A549 (cell line): ENCODE data around the gene ITPRIP. TPM values are rescaled to one million over a fixed set of nuclear protein-coding genes. Genes with fewer than 3 reads are reported as not detected.

Experiments
- ATAC-seq, 2 experiments: fragments of 200-7000 bp in 1 of 2; fragments of >200 bp in 1 of 2; cut with Nextera tagmentation in 1 of 2; cut with Tn5 transposase in 1 of 2; 3 replicates each; pipeline versions ENCODE4 v1.8.0 to v1.9.1; 2018 to 2020; ENCODE audit warnings: mild to moderate bottlenecking in 1 of 2, moderate library complexity in 1 of 2
- CTCF ChIA-PET: fragments of 300-600 bp; sonication (Branson Sonifier 250); formaldehyde crosslinking; extraction: SDS; loops from one replicate; lab custom pipeline; 2021; ENCODE audit warnings: antibody characterized with exemption, inconsistent platforms; lab: Yijun Ruan, JAX
- POLR2A ChIA-PET: fragments of 350-600 bp; formaldehyde crosslinking; extraction: SDS; loops from one replicate; lab custom pipeline; 2021; ENCODE audit warnings: antibody characterized with exemption, inconsistent platforms; lab: Yijun Ruan, JAX
- DNase-seq, 2 experiments: peaks; one replicate each; pipeline versions ENCODE4 v3.0.0 to v3.0.0-alpha.2; 2011 to 2016; ENCODE audit warnings: low read depth in 1 of 2, low spot score in 1 of 2
- FAIRE-seq: peaks from 2 replicates; lab custom pipeline; 2011; peaks lifted over from hg19 to GRCh38; lab: Jason Lieb, UNC
- H3K27ac ChIP-seq, 2 experiments: fragments of >200 bp; sonication (Bioruptor Twin); formaldehyde crosslinking; 3 replicates each; pipeline ENCODE4 v1.5.1; 2016 to 2017
- H3K4me1 ChIP-seq: fragments of >200 bp; sonication (Bioruptor Twin); formaldehyde crosslinking; 3 replicates; pipeline ENCODE4 v1.6.1; 2016
- H3K4me2 ChIP-seq: fragments of >200 bp; sonication (Bioruptor Twin); formaldehyde crosslinking; 3 replicates; pipeline ENCODE4 v1.6.1; 2016
- H3K4me3 ChIP-seq: fragments of >200 bp; sonication (Bioruptor Twin); formaldehyde crosslinking; 3 replicates; pipeline ENCODE4 v1.5.1; 2016
- H3K9me3 ChIP-seq: fragments of >200 bp; sonication (Bioruptor Twin); formaldehyde crosslinking; 3 replicates; pipeline ENCODE4 v1.6.1; 2016
- CEBPB ChIP-seq, 2 experiments: fragments of >200 bp in 1 of 2; sonication (Bioruptor Twin) in 1 of 2; formaldehyde crosslinking in 1 of 2; IDR thresholded peaks; 2 replicates each; pipeline ENCODE4 v1.6.1; 2012 to 2016
- FOSB ChIP-seq: fragments of 250-450 bp; sonication (Bioruptor Pico); IDR thresholded peaks from 2 replicates; pipeline ENCODE4 v1.5.0; 2020; ENCODE audit warnings: mild to moderate bottlenecking, moderate library complexity
- FOSL2 ChIP-seq, 2 experiments: fragments of 450-650 bp in 1 of 2; fragments of >200 bp in 1 of 2; sonication (Bioruptor Twin) in 1 of 2; formaldehyde crosslinking; IDR thresholded peaks; 2 replicates each; pipeline versions ENCODE4 v1.5.0 to v1.6.1; 2016 to 2020; ENCODE audit warnings: mild to moderate bottlenecking in 1 of 2, moderate library complexity in 1 of 2
- JUN ChIP-seq, 2 experiments: fragments of >200 bp; sonication (Bioruptor Twin); formaldehyde crosslinking; IDR thresholded peaks; 2 replicates in 1 of 2; 3 replicates in 1 of 2; pipeline ENCODE4 v1.6.1; 2016 to 2017
- KDM5A ChIP-seq: fragments of 200-600 bp; sonication (generic); IDR thresholded peaks from 2 replicates; pipeline ENCODE4 v1.6.1; 2016; ENCODE audit warnings: antibody characterized with exemption, mild to moderate bottlenecking
- MAFK ChIP-seq: fragments of 450-650 bp; IDR thresholded peaks from 2 replicates; pipeline ENCODE4 v1.6.1; 2014; ENCODE audit not compliant: partially characterized antibody
- MYC ChIP-seq: IDR thresholded peaks from 2 replicates; pipeline ENCODE4 v1.6.1; 2012; ENCODE audit warnings: mild to moderate bottlenecking, inconsistent platforms, low read length, improper control_type of control experiment, borderline replicate concordance
- NFE2L2 ChIP-seq: fragments of 150-350 bp; conservative IDR thresholded peaks from 2 replicates; pipeline ENCODE4 v1.6.1; 2014; ENCODE audit warnings: low read length
- NR3C1 ChIP-seq: fragments of >200 bp; sonication (Bioruptor Twin); formaldehyde crosslinking; IDR thresholded peaks from 3 replicates; pipeline ENCODE4 v1.6.1; 2017
- RAD21 ChIP-seq, 2 experiments: fragments of >200 bp in 1 of 2; sonication (Bioruptor Twin) in 1 of 2; formaldehyde crosslinking in 1 of 2; IDR thresholded peaks in 1 of 2; conservative IDR thresholded peaks in 1 of 2; 2 replicates in 1 of 2; 3 replicates in 1 of 2; pipeline ENCODE4 v1.6.1; 2012 to 2018; ENCODE audit warnings: inconsistent platforms in 1 of 2
- SMC3 ChIP-seq: fragments of >200 bp; sonication (Bioruptor Twin); formaldehyde crosslinking; IDR thresholded peaks from 3 replicates; pipeline ENCODE4 v1.6.1; 2018; ENCODE audit warnings: inconsistent platforms
- WGBS: methylation state at CpG from one replicate; pipeline ENCODE4 v1.1.6; 2017; ENCODE audit errors: missing lambda C conversion rate; 5-methylcytosine and 5-hydroxymethylcytosine counted together
- polyA plus RNA-seq, 4 experiments: library from polyadenylated mRNA; depleted of rRNA in 3 of 4; stranded (reverse); fragments of >200 nt; fragmentation: RNase III in 1 of 4; extraction: RNeasy Plus Mini Kit Qiagen cat#74134 plus additional on column Dnase treatment in 1 of 4; gene quantifications; 2 replicates in 3 of 4; 3 replicates in 1 of 4; pipeline ENCODE4 v1.2.3, GENCODE V29; 2011 to 2017
- TF ChIP-seq, protein P1 (sequence below): fragments of >200 bp; sonication (Bioruptor Twin); formaldehyde crosslinking; IDR thresholded peaks from 3 replicates; pipeline ENCODE4 v1.5.1; 2016
- TF ChIP-seq, protein P2 (sequence below): IDR thresholded peaks from 2 replicates; pipeline ENCODE4 v1.6.1; 2012

The ITPRIP gene
- polyA plus RNA-seq, 2 of the 4 experiments (the other 2 are of a cell fraction): 14.8 to 21.0 TPM

DNA sequence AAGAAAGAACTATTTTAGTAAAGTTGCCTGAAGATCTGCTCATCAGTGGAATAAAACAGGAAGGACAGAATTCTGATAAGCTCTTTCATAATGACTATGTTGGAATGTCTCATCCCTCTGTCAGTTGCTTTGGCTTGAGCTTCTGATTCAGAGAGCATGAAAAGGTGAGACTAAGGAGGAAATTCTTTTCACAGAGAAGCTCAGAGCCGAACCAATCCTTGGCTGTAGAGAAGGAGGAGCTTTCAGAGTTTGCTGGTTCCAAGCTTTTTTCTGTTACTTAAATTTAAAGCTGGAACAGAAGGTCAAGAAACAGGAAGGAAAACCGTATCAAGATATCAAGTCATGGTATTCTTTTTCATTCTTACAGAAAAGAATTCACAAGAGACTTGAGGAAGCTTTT lies 45.3 kb downstream of the ITPRIP start:
- FAIRE-seq (no peak), ATAC-seq (no peak), DNase-seq (no peak)
- POLR2A ChIA-PET: interaction anchor here (1.1 kb wide), 1 partner anchor 24 kb away, joined by 3 read pairs; the partner anchor contains the start of gene GSTO2
- Histone ChIP-seq H3K4me3 (no peak overlapping the region), H3K4me1 (peaks cover 18% of the 10 kb centered on the region), H3K27ac (no peak overlapping the region), H3K9me3 (no peaks in the 10 kb centered on the region), H3K4me2 (no peak overlapping the region)
- TF ChIP-seq NFE2L2: no peak
- TF ChIP-seq, protein P1, sequence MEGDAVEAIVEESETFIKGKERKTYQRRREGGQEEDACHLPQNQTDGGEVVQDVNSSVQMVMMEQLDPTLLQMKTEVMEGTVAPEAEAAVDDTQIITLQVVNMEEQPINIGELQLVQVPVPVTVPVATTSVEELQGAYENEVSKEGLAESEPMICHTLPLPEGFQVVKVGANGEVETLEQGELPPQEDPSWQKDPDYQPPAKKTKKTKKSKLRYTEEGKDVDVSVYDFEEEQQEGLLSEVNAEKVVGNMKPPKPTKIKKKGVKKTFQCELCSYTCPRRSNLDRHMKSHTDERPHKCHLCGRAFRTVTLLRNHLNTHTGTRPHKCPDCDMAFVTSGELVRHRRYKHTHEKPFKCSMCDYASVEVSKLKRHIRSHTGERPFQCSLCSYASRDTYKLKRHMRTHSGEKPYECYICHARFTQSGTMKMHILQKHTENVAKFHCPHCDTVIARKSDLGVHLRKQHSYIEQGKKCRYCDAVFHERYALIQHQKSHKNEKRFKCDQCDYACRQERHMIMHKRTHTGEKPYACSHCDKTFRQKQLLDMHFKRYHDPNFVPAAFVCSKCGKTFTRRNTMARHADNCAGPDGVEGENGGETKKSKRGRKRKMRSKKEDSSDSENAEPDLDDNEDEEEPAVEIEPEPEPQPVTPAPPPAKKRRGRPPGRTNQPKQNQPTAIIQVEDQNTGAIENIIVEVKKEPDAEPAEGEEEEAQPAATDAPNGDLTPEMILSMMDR: no peak
- CTCF ChIA-PET: interaction anchor here (0.7 to 14.5 kb wide), 11 partner anchors 10 to 248 kb away, joined by 3 to 339 read pairs (median 31); partner anchors contain the start of genes CFAP58 and ITPRIP
- WGBS: 41% methylated on average over 2 of the region's 2 CpGs

DNA sequence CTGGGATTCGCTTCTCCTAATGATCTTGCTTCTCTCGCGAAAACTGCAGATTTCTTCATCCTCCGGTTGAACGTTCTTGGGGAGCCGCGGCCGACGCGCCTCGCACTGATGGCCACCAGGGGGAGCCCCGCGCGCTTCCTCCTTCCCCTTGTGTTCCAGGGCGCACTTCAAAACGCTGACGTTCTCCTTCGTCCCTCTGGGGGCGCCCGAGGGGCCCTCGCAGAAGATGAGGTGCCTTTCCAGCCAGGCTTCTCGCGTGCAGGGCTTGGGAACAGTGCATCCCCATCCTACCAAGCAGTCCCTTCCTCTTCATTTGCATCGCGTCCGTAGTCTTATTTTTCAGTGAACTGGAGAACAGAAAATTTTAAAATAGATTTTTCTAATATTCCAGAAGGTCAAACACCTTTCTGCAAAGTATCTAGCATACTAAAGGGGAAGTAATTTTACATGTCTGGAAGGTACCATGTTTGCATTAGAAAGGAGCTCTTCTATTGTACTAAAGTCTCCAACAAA lies 46.8 kb downstream of the ITPRIP start:
- no peak for FAIRE-seq
- peak overlapping the region; percentile 12 to 62; a peak in 3 of 6 replicates for H3K27ac ChIP-seq
- TF ChIP-seq MAFK: no peak
- TF ChIP-seq RAD21 (conservative IDR thresholded peaks at IDR 0.05 in 1 of 2, IDR thresholded peaks at IDR 0.05 in 1 of 2): peak; percentile 85 to 91
- TF ChIP-seq JUN (IDR thresholded peaks at IDR 0.05): 0 out of 5 replicates have a peak, but pooled peaks of 1 of the 2 experiments have one; percentile 27
- TF ChIP-seq, protein P1: peak; percentile 99
- TF ChIP-seq SMC3: peak; percentile 97
- TF ChIP-seq NR3C1: no peak
- TF ChIP-seq MYC: no peak
- TF ChIP-seq FOSB: no peak
- TF ChIP-seq FOSL2 (IDR thresholded peaks at IDR 0.05): no peak
- TF ChIP-seq FOSL2 (CRISPR knock-in tag; IDR thresholded peaks at IDR 0.05): no peak
- TF ChIP-seq, protein P2, sequence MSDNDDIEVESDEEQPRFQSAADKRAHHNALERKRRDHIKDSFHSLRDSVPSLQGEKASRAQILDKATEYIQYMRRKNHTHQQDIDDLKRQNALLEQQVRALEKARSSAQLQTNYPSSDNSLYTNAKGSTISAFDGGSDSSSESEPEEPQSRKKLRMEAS: peak; percentile 47; the same call in 1 of the 2 replicates
- ATAC-seq: peak; percentile 97 to 98
- ChIA-PET POLR2A (no interaction called here), CTCF (interaction anchor here (0.6 to 14.5 kb wide), 33 partner anchors 9 to 443 kb away, joined by 3 to 339 read pairs (median 4); partner anchors contain the start of genes CFAP58 and ITPRIP)
- peak; percentile 86 to 88 for DNase-seq
- peak overlapping the region; percentile 66 for H3K4me2 ChIP-seq
- peaks cover 18% of the 10 kb centered on the region for H3K4me1 ChIP-seq
- H3K4me3 ChIP-seq: no peak overlapping the region
- no peaks in the 10 kb centered on the region for H3K9me3 ChIP-seq
- WGBS: 1% methylated on average over 17 of the region's 26 CpGs

DNA sequence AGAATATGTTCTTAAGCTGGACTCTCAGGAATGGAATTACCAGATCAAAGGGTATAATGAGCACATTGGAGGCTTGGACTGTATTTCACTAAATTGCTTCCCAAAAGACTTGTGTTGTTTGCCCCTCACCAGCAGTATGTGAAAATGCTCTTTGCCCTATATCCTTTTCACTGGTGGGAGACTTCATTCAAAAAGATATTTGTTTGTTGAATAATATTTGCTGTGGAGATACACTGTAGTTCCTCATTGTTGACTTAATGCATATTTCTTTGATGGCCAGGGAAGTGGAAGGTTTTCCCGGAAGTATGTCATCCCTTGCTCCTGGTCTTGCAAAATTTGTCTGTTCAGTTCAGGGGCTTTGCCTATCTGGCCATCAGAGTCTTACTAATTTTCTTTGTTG lies 49.9 kb downstream of the ITPRIP start:
- 0% methylated on average over 1 of the region's 1 CpG for WGBS
- ChIA-PET POLR2A (no interaction called here), CTCF (interaction anchor here (5.7 to 14.5 kb wide), 4 partner anchors 13 to 63 kb away, joined by 77 to 339 read pairs (median 224); partner anchors contain the start of gene CFAP58)
- ATAC-seq (peak in 1 of 2 experiments; percentile 49; a peak in 3 of 6 replicates), FAIRE-seq (no peak), DNase-seq (peak in 1 of 2 experiments; percentile 48)
- TF ChIP-seq KDM5A (no peak), CEBPB (IDR thresholded peaks at IDR 0.05) (peak in 1 of 2 experiments; percentile 11; a peak in 1 of 4 replicates)
- Histone ChIP-seq H3K4me1 (peaks cover 18% of the 10 kb centered on the region), H3K4me3 (no peak overlapping the region), H3K4me2 (peak overlapping the region; percentile 20; the same call in 2 of the 3 replicates), H3K9me3 (no peaks in the 10 kb centered on the region), H3K27ac (no peak overlapping the region)
